GM18907 (cell line): ENCODE data around the gene TMEM30A.

ENCODE experiments used
- ATAC-seq: cut with Tn5 transposase; IDR thresholded peaks from one replicate; pipeline ENCODE4 v1.9.1; 2021; ENCODE audit warnings: mild to moderate bottlenecking, moderate library complexity; ENCODE audit not compliant: unreplicated experiment

The TMEM30A gene

GRCh38 chr6:75266716-75267291, 17.8 kb downstream of the TMEM30A start:
- ATAC-seq = peak; percentile 73

- no peak for ATAC-seq
These were observed 21.2 kb downstream of the TMEM30A start for GRCh38 chr6:75263401-75263750.

DNA sequence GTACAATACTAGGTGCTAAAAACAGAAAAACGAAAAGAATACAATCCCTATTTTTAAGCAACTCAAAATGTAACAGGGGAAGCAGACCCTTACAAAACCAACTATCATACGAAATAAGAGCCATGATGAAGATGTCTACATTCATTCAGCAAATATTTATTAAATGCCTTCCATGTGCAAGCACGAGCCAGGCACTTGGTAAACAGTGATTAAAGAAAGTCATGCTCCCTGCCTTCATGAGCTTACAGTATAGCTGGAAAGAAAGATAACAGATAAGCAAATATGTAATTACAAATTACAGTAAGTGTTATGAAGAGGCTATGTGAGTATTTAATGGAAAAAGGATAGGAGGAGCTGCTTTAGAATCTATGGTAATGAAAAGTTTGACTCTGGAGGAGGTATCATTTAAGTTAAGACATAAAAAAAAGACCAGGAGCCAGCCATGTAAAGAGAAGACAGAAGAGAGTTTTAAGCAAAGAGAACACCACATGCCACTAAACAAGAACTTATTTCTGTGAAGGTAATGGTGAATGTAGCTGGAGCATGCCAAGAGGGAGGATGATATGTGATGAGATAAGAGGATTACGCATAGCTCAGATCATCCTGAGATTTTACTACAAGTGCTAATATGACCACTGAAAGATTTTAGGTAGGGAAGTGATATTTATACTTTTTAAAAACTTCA, 21.7 kb downstream of the TMEM30A start:
- ATAC-seq = no peak

DNA sequence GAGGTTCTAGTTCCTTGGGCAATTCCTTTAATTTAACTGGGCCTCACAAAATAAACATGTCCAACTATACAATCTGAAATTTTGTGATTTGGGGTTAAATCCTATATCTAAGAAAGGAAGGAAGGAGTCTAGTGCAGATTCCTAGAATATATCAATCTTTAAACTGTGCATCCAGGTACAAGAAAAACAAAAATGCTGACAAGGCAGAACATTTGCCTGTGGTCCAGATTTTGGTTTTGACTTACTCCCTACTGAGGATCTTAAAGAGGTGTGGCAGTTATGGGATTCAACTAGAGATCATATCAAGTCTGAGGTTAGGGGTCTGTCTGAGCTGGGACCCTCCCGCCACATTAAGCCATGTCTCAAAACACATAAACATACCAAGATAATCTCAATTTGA, 23.3 kb downstream of the TMEM30A start:
- ATAC-seq = no peak

DNA sequence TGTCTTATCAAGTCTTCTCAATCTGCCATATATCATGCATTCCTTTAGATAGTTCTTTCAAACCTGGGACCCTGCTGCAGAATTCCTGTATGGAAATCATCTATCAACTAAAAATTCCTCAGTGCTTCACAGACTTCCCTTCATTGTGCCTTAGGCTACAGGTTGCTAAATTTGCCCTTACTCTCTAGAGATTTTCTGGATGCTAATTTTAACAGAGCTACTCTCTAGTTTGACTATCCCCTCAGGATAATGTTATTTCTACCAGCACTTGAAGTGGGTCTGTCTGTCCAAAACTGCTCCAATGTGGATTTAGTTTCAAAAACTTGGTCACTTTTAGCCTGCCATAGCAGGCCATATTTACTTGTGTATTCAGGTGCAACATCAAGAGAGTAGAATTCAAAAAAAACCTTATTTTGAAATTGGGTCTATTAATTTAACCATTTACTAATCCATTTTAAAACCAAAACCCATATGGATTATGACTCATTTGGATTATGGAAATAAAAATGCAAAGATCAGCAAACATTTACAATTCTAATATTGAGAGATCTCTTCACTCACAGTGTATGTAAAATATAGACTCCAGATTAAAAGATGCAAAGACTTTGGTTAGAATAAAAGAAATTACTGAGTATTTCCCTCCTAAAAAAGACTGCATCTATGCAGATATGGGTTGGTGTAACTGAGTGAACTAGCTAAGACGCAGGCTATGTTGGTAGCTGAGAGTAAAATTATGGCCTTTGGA, 27.1 kb downstream of the TMEM30A start:
- no peak for ATAC-seq

- ATAC-seq = no peak
These were observed 34.0 kb downstream of the TMEM30A start for GRCh38 chr6:75250552-75250951.

DNA sequence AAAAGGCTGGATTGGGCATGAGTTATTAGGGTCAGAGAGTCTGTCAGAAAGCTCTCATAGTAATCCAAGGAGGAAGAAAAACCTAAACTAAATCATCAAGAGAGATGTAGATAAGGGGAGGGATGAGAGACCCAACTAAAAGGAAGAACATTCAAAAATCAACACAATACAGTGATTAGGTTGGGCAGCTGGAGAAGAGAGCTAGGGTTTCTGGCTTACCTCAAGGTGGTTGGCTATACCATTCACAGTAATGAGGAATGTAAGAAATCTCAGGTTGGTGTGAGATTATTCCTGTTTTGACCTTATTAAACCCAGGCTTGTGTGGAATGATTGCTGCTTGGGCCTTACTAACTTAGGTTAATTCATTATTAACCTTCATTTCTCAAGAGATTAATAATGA, 34.8 kb downstream of the TMEM30A start:
- no peak for ATAC-seq

DNA sequence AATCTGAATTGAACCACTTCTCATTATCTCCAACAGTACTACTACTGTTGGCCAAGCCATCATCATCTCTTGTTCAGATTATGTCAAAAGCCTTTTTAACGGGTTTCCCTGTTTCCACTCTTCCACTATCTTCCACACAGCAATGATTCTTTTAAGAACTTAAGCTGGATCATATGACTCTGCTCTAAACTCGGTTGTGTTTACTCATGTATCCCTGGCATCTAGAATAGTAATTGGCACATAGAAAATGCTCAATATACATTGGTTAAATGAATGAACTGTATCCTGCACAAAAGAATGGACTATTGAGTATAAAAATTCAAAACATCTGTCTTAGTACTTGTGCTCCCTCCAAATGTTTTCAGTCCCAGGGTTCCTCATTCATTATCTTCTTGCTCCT, 38.2 kb downstream of the TMEM30A start:
- ATAC-seq = no peak

DNA sequence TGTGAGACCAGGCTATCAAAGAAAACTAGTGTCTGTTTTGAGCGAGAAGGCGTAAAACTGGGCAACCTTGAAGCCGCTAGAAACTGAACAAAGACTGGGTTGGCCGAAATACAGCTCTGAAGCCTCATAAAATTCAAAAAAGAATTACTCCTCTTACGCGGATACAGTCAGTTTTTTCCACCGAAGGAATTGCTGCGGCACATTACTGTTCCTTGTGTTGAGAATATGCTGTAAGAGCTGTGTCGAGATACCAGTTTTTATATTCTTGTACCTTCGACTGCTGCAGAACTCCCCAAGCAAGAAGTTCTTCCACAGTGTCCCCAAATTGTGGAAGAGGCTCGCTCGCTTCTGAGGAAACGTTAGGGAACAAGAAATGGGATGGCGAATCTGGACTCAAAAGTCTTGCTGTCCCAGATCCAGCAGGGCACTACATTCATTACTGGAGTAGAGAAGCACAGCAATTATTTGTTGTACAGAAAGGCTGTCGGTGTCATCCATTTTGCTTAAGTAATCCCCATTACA, 40.5 kb downstream of the TMEM30A start:
- ATAC-seq = peak; percentile 16

- peak; percentile 97 for ATAC-seq
These were observed 41.1 kb downstream of the TMEM30A start, which contains the start of gene COX7A2 for GRCh38 chr6:75243333-75244062. Gene COX7A2, minus strand, starts transcription at chr6:75243801. Its CDS starts 67 bp downstream, at chr6:75243734.

DNA sequence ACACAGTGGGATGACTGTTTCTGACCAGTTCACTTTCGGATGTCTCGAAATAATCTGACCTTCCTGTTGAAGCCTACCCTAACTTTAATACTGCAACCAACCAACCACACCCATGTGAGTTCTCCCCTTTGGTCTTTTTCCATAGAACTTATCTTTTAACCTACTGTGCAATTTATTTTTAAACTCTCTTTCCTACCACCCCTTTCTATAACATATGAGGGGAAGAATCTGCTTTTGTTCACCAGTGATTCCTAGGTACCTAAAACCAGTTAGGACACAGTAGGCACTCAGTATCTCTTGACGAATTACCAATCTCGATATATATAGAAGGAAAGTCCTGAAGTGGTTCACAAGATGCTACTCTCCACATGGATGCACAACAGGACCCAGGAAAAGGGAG, 48.0 kb downstream of the TMEM30A start:
- no peak for ATAC-seq

DNA sequence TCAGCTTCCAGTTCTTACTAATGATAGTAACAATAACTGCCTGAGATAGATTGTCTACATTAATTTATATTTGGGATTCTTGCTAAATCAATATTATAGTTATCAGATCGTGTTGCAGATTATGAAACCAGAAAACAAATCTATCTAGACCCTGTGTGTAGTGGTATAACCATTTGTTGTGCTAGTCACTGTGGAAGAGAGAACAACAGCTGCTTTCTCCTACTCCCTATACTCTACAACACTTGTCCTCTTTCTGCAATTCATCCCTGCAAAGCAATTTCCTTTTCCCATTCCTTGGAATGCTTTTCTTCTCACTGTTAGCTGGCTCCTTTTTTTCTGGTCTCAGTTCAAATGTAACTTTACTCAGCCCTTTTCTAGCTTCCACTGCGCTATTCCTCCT, 49.3 kb downstream of the TMEM30A start:
- ATAC-seq = no peak

GRCh38 chr6:75234126-75234865, 50.3 kb downstream of the TMEM30A start:
- no peak for ATAC-seq

- ATAC-seq = no peak
These were observed 51.4 kb downstream of the TMEM30A start for GRCh38 chr6:75233092-75233615.

- no peak for ATAC-seq
These were observed 53.9 kb downstream of the TMEM30A start for GRCh38 chr6:75230484-75231325.

DNA sequence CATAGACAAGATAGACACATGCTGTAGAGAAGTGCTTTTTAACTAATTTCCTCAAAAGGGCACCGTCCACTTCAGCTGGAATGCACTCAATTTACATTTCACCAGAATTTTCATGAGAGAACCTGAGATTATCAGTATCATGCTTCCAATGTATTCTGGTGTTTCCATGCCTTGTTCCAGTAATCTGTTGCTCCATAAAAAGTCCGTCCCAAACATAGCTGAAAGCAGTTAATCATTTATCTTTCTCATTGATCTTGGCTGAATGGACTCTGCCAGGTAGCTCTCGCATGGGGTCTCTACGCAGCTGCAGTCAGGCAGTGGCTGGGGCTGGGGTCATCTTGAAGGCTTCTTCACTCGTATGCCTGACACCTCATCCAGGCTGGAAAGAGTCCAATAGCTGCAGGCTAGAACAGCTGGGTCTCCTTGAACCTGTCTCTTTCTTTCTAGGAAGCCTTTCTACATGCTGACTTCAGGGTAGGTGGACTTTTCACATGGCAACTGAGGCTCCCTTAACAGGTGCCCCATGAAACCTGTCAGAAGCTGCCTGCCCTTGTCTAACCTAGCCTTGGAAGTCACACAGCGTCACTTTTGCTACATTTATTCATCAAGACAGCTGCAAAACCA, 60.2 kb downstream of the TMEM30A start:
- ATAC-seq = no peak

DNA sequence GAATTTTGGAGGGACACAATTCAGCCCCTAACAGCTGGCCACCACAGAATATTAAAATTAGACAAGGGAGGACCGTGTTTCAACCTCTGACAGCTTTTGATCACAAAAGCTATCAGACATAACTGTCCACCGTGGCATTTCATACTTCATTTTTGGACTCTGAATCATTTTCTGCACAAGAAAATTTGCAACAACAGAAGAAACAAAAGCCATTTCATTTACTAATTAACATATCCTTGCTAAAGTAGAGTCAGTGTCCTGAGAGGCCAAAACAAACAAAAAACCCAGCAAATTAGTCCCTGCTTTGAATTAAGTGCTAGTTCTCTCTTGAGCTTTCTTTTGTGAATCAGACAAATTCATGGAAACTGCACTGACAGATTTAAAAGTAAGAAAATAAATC, 61.2 kb downstream of the TMEM30A start:
- ATAC-seq = no peak

GRCh38 chr6:75222261-75222660, 62.3 kb downstream of the TMEM30A start:
- ATAC-seq = no peak

GRCh38 chr6:75221116-75221515, 63.5 kb downstream of the TMEM30A start:
- no peak for ATAC-seq
